PFSK-1 (cell line): ENCODE data around the gene RPS6KA4.

Source experiments
- FOXP2 ChIP-seq: optimal IDR thresholded peaks from 2 replicates; pipeline ENCODE3; 2011; ENCODE audit warnings: borderline replicate concordance, control low read depth, inconsistent platforms; ENCODE audit not compliant: insufficient read depth; ENCODE audit errors: extremely low read length, extremely low read depth
- POLR2AphosphoS5 ChIP-seq: IDR thresholded peaks from 2 replicates; pipeline ENCODE4 v1.6.1; 2012; ENCODE audit warnings: low read depth, mild to moderate bottlenecking, control low read depth, low read length, moderate library complexity
- REST ChIP-seq, 2 experiments: IDR thresholded peaks; 2 replicates each; pipeline versions ENCODE4 v1.6.1 to v1.8.0; 2011 to 2012; ENCODE audit warnings: low read depth in 2 of 2, low read length in 2 of 2, control low read depth in 1 of 2, inconsistent platforms in 1 of 2, mild to moderate bottlenecking in 1 of 2, moderate library complexity in 1 of 2; ENCODE audit not compliant: insufficient read depth in 1 of 2
- SIN3A ChIP-seq: IDR thresholded peaks from 2 replicates; pipeline ENCODE4 v1.6.1; 2012; ENCODE audit warnings: mild to moderate bottlenecking, low read length, moderate library complexity, borderline replicate concordance; ENCODE audit not compliant: insufficient read depth
- TAF1 ChIP-seq: IDR thresholded peaks from 2 replicates; pipeline ENCODE4 v1.6.1; 2012; ENCODE audit warnings: low read length, control low read depth, borderline replicate concordance; ENCODE audit not compliant: insufficient read depth

The RPS6KA4 gene

DNA sequence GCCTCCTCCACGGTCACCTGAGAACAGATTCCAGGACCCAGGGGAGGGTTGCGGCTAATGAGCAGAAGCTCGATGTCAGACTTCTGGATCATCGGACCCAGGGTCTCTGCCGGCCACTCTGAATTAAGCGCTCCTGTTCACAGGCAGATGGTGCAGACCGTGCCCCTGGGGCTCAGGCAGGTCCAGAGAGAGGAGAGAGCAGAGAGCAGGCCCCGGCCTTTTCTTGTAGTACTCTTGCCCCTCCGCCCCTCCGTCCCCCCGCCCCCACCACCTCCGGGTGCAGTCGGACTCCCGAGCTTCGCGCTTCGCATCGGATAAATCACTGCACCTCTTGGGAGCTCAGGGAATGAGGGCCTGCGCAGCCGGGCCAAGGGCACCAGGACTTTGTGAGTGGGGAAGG is 50.3 kb downstream of the RPS6KA4 start:
- no peak for TF ChIP-seq FOXP2
- TF ChIP-seq REST (IDR thresholded peaks at IDR 0.05; ENCODE audit: insufficient read depth in 1 of 2, low read depth in 2 of 2, low read length in 2 of 2) = no peak
- TF ChIP-seq POLR2AphosphoS5 = no peak
- no peak for TF ChIP-seq TAF1
- TF ChIP-seq SIN3A = no peak

DNA sequence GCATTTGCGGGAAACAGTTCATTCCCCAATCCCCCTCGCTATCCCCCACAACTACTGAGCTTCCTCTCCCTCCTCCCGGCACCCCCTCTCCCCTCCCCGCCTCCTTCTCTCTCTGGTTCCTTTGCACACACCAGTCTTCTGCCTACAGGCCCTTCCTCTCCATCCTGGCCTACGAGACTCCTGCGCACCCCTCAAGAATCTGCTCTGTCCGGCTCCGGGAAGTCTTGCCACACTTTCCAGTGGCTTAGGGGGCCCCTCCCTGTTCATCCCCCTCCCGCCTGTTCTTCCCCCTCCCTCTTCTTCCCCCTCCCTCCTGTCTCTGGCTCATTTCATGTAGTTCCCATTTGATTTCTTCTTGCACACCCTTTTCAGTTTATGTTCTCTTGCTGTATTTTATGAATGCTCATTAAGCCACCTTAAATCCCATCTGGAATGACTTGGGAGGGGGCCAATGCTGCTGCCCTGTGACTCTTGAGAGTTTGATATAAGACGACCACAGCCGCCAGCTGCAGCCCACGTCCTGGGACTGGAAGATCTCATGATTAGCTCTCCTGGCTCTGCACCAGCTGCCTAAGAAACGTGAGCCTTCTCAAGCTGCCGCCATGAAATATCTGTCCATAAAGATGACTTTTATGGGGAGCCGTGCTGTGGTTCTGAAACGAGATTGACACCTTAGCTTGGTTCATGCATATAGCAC is 50.9 kb downstream of the RPS6KA4 start:
- TF ChIP-seq SIN3A (no peak), FOXP2 (no peak), POLR2AphosphoS5 (no peak), REST (IDR thresholded peaks at IDR 0.05; ENCODE audit: insufficient read depth in 1 of 2, low read depth in 2 of 2, low read length in 2 of 2) (no peak), TAF1 (no peak)

DNA sequence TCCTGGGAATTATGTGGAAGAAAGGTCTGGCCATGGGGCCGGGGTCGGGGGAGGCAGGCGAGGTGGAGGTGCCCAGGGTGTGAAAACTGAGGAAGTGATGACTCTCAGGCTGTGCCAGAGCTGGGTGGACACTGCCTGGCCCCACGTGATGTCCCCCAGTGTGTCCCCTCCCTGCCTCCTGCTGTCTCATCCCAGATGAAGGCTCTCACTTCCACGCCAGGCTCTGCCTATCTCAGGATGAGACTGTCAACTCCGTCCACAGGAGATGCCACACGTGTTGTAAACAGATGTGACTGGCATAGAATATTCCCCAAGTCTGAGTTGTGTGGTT is 51.4 kb downstream of the RPS6KA4 start:
- TF ChIP-seq TAF1 (no peak), SIN3A (no peak), REST (IDR thresholded peaks at IDR 0.05; ENCODE audit: insufficient read depth in 1 of 2, low read depth in 2 of 2, low read length in 2 of 2) (no peak), POLR2AphosphoS5 (no peak), FOXP2 (no peak)

GRCh38 chr11:64413417-64413816 is 54.5 kb downstream of the RPS6KA4 start:
- TF ChIP-seq SIN3A (no peak), POLR2AphosphoS5 (no peak), TAF1 (no peak), FOXP2 (no peak), REST (IDR thresholded peaks at IDR 0.05; ENCODE audit: insufficient read depth in 1 of 2, low read depth in 2 of 2, low read length in 2 of 2) (no peak)
